Type B pancreatic cell (in vitro differentiated cells): Measurements from ENCODE around the gene MICAL3. TPM values are rescaled to one million over a fixed set of nuclear protein-coding genes. Genes with fewer than 3 reads are reported as not detected.
A peak's percentile ranks its signal among the peaks of the same experiment; 100 is the strongest.

Experiments
- DNase-seq: peaks from one replicate; pipeline ENCODE4 v3.0.0; 2021; ENCODE audit warnings: mixed read lengths; ENCODE audit not compliant: unreplicated experiment; ENCODE audit errors: extremely low spot score
- H3K27ac Mint-ChIP-seq: 2 replicates; pipeline ENCODE4 v1.8.0; 2021; ENCODE audit warnings: mild to moderate bottlenecking, mixed read lengths
- H3K27me3 Mint-ChIP-seq: 2 replicates; pipeline ENCODE4 v1.8.0; 2021; ENCODE audit warnings: mixed read lengths
- H3K36me3 Mint-ChIP-seq: 2 replicates; pipeline ENCODE4 v1.8.0; 2021; ENCODE audit warnings: mixed read lengths
- H3K4me1 Mint-ChIP-seq: one replicate; pipeline ENCODE4 v1.8.0; 2021; ENCODE audit warnings: mixed read lengths; ENCODE audit not compliant: unreplicated experiment
- H3K4me3 Mint-ChIP-seq: 2 replicates; pipeline ENCODE4 v1.8.0; 2021; ENCODE audit warnings: mild to moderate bottlenecking, mixed read lengths
- H3K9me3 Mint-ChIP-seq: 2 replicates; pipeline ENCODE4 v1.8.0; 2021; ENCODE audit warnings: mixed read lengths
- CTCF ChIP-seq: fragments of 200-600 bp; sonication (generic); conservative IDR thresholded peaks from 2 replicates; pipeline ENCODE4 v1.5.0; 2021; ENCODE audit warnings: antibody characterized with exemption, mild to moderate bottlenecking
- total RNA-seq: library from RNA; stranded (reverse); gene quantifications from 2 replicates; pipeline ENCODE4 v1.2.1, GENCODE V29; 2021; ENCODE audit warnings: low replicate concordance

Gene MICAL3
- total RNA-seq, 1 donor from 2014 or later = 56.4 TPM

- no peak for DNase-seq
- Mint-ChIP-seq H3K27me3 (no peaks in the 10 kb centered on the region), H3K4me3 (no peak overlapping the region), H3K4me1 (peaks cover 30% of the 10 kb centered on the region), H3K9me3 (no peaks in the 10 kb centered on the region), H3K36me3 (peaks cover 13% of the 10 kb centered on the region), H3K27ac (no peak overlapping the region)
- TF ChIP-seq CTCF = no peak
Observed at GRCh38 chr22:17802411-17802810, 221.9 kb downstream of the MICAL3 start.

- no peaks in the 10 kb centered on the region for H3K27me3 Mint-ChIP-seq
- no peak overlapping the region for H3K4me3 Mint-ChIP-seq
- no peak for TF ChIP-seq CTCF
- no peaks in the 10 kb centered on the region for H3K9me3 Mint-ChIP-seq
- no peaks in the 10 kb centered on the region for H3K36me3 Mint-ChIP-seq
- peaks cover 20% of the 10 kb centered on the region for H3K4me1 Mint-ChIP-seq
- DNase-seq = no peak
- no peak overlapping the region for H3K27ac Mint-ChIP-seq
Observed at GRCh38 chr22:17797721-17798559, 226.4 kb downstream of the MICAL3 start.

- Mint-ChIP-seq H3K27ac (no peak overlapping the region), H3K9me3 (no peaks in the 10 kb centered on the region), H3K4me1 (peaks cover 24% of the 10 kb centered on the region), H3K36me3 (no peaks in the 10 kb centered on the region), H3K27me3 (no peaks in the 10 kb centered on the region), H3K4me3 (no peak overlapping the region)
- no peak for DNase-seq
- TF ChIP-seq CTCF = no peak
Observed at GRCh38 chr22:17796695-17797094, 227.7 kb downstream of the MICAL3 start.

GRCh38 chr22:17795661-17796548, 228.5 kb downstream of the MICAL3 start:
- DNase-seq = no peak
- no peak for TF ChIP-seq CTCF
- Mint-ChIP-seq H3K9me3 (no peaks in the 10 kb centered on the region), H3K4me3 (no peak overlapping the region), H3K27ac (peak overlapping the region; percentile 15), H3K36me3 (peaks cover 4% of the 10 kb centered on the region), H3K27me3 (no peaks in the 10 kb centered on the region), H3K4me1 (peaks cover 28% of the 10 kb centered on the region)

GRCh38 chr22:17794726-17795542, 229.4 kb downstream of the MICAL3 start:
- no peak for TF ChIP-seq CTCF
- DNase-seq = no peak
- Mint-ChIP-seq H3K27me3 (no peaks in the 10 kb centered on the region), H3K9me3 (no peaks in the 10 kb centered on the region), H3K36me3 (peaks cover 4% of the 10 kb centered on the region), H3K4me1 (peaks cover 20% of the 10 kb centered on the region), H3K27ac (peak overlapping the region; percentile 15), H3K4me3 (no peak overlapping the region)
